ENCODE data around the gene DDX60. TPM values are rescaled to one million over a fixed set of nuclear protein-coding genes. Genes with fewer than 3 reads are reported as not detected.

Gene DDX60
- total and polyA plus RNA-seq, 5 experiments from 2014 or later = 17.8 to 28.8 (median 25.8) TPM

- Mint-ChIP-seq H3K27me3 (peaks cover 0 to 2% (median 0%) of the 10 kb centered on the region in 5 donors), H3K36me3 (peaks cover 0 to 11% (median 4%) of the 10 kb centered on the region in 3 donors), H3K27ac (no peak overlapping the region), H3K4me3 (no peak overlapping the region), H3K4me1 (peaks cover 0 to 2% (median 0%) of the 10 kb centered on the region in 4 donors), H3K9me3 (no peaks in the 10 kb centered on the region)
- ATAC-seq (no peak), DNase-seq (no peak)
- POLR2A ChIA-PET = no interaction called here
Measured at GRCh38 chr4:168188754-168189153, 129.8 kb downstream of the DDX60 start.

DNA sequence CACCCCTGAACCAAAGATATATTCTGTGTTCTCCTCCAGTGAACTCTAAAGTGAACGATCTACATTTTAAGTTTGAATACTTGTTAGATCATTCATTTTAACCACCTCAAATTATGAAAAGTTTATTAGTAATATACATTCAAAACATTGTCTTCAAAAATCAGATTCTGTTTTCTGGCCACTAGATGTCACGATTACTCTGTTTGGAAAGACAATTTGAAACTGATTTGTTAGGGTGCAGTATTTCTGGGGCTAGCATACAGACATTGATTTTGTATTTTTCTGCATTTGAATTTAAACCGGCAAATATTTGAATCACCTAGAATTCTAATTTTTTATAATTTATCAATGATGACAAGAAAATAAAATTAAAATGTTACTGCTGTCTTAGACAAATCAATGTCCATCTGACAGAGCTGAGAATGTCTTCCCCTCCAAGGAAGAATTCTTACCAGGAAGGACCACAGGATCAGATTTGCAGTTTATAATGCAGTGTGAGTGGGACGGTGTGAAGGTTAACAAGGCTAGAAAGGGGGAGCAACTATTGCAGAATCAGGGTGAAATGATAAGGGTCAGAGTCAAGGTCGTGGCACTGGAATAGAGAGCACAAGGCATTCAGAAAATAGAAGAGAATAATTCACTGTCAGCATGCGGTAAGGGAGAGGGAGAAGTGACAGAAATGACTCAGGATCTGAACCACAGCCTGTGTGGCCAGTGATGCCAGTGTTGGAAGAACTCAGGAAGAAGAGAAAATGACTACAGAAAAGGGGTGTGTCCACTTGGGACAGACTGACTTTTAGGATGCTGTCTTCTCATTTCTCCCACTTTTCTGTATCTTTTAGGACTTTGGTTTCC is 134.6 kb downstream of the DDX60 start:
- H3K9me3 Mint-ChIP-seq = no peaks in the 10 kb centered on the region
- peak in 3 of 10 donors; percentile 9 to 18 (median 12) for DNase-seq
- no peak overlapping the region for H3K27ac Mint-ChIP-seq
- no peak overlapping the region for H3K4me3 Mint-ChIP-seq
- peaks cover 0 to 2% (median 0%) of the 10 kb centered on the region in 4 donors for H3K4me1 Mint-ChIP-seq
- H3K27me3 Mint-ChIP-seq = peaks cover 0 to 2% (median 0%) of the 10 kb centered on the region in 5 donors
- peaks cover 0 to 8% (median 4%) of the 10 kb centered on the region in 3 donors for H3K36me3 Mint-ChIP-seq
- POLR2A ChIA-PET = no interaction called here
- ATAC-seq = no peak

- H3K4me1 Mint-ChIP-seq = no peaks in the 10 kb centered on the region
Measured at GRCh38 chr4:168177546-168178149, 140.9 kb downstream of the DDX60 start.

DNA sequence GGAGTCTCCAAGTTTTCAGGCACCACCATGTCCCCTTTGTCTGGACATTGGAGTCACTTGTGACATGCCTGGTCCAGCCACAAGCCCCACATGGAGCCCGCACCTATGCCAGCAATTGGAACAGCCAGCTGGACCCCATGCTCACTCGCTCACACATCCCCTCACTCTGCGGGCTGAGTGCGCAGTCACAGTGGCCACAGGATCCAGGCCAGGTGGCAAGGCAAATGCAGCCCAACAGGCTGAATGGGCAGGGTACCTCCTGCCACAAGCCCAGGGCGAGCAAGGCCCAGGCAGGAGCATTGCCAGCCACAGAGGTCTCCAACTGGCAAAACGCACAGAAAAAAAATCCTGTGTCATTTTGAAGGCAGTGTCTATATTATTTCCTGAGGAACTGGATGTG is 144.2 kb downstream of the DDX60 start:
- no peaks in the 10 kb centered on the region for H3K4me1 Mint-ChIP-seq
- DNase-seq (no peak), ATAC-seq (no peak)
- no peak overlapping the region for H3K4me3 Mint-ChIP-seq
- no peaks in the 10 kb centered on the region for H3K9me3 Mint-ChIP-seq
- H3K36me3 Mint-ChIP-seq = no peaks in the 10 kb centered on the region
- no peaks in the 10 kb centered on the region for H3K27me3 Mint-ChIP-seq
- POLR2A ChIA-PET = no interaction called here
- no peak overlapping the region for H3K27ac Mint-ChIP-seq

More at GRCh38 chr4:168177546-168178149, 140.9 kb downstream of the DDX60 start:
- Mint-ChIP-seq H3K36me3 (no peaks in the 10 kb centered on the region), H3K27ac (no peak overlapping the region), H3K4me3 (no peak overlapping the region), H3K27me3 (no peaks in the 10 kb centered on the region), H3K9me3 (no peaks in the 10 kb centered on the region)
- POLR2A ChIA-PET = no interaction called here
- no peak for ATAC-seq
- no peak for DNase-seq

DNA sequence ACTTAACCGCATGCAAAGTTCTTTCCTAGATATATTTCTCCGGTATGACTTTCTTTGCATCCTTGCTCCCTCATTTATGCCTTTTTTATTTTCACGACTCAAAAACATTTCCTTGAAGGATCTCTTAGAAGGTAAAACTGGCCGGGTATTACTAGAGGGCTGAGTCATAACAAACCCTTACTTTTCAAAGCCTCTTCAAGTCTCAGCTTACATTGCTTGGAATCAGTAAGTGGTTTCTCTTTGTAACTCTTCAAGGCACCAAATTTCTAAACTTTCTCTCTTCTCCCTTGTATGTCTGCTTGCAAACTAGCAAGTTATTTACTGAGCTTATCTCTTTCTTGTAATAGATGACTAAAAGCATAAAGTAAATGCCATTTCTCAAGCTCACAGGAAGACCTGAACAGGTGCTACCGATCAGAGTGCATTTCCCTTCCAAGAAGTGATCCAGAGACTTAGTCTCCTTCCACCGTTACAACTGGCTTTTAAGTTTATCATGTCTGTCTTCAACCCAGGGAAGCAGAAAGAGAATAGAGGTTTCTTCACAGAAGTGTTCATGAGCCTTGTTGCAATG is 150.8 kb downstream of the DDX60 start:
- H3K9me3 Mint-ChIP-seq = no peaks in the 10 kb centered on the region
- DNase-seq = no peak
- H3K27ac Mint-ChIP-seq = no peak overlapping the region
- POLR2A ChIA-PET = no interaction called here
- peaks cover 0 to 4% (median 2%) of the 10 kb centered on the region in 3 donors for H3K36me3 Mint-ChIP-seq
- H3K27me3 Mint-ChIP-seq = no peaks in the 10 kb centered on the region
- no peak overlapping the region for H3K4me3 Mint-ChIP-seq
- no peak for ATAC-seq
- H3K4me1 Mint-ChIP-seq = no peaks in the 10 kb centered on the region

Other genes starting within 250 kb of the DDX60 start
- not detected for gene ANXA10, start 226.2 kb downstream of the DDX60 start, total RNA-seq
- gene ANXA10, start 226.2 kb downstream of the DDX60 start, polyA plus RNA-seq = not detected
- gene DDX60L, start 161.7 kb upstream of the DDX60 start, total RNA-seq = 10 to 100 TPM; 49.0 to 50.4 TPM
- 10 to 100 TPM; 18.4 to 26.5 (median 22.3) TPM for gene DDX60L, start 161.7 kb upstream of the DDX60 start, polyA plus RNA-seq
- gene PALLD, start 178.3 kb upstream of the DDX60 start, total RNA-seq = under 1 TPM; 0.08 to 0.34 TPM
- under 1 TPM in 1 of 3 donors, not detected in 2; 0.32 TPM for gene PALLD, start 178.3 kb upstream of the DDX60 start, polyA plus RNA-seq

Data from naive thymus-derived CD8-positive, alpha-beta T cell (primary cell).